Fibroblast of lung (primary cell): ENCODE results near the gene CNKSR3.

ENCODE experiments used
- CTCF ChIP-seq, 2 donors: IDR thresholded peaks in 1 of 2; conservative IDR thresholded peaks in 1 of 2; 1 replicate in 1 of 2; 2 replicates in 1 of 2; pipeline ENCODE4 v1.5.1; 2011 to 2012; ENCODE audit warnings: low read length in 2 of 2, control low read depth in 1 of 2, inconsistent platforms in 1 of 2, low read depth in 1 of 2, mild to moderate bottlenecking in 1 of 2
- EZH2 ChIP-seq: IDR thresholded peaks from 2 replicates; pipeline ENCODE4 v1.5.1; 2012; ENCODE audit warnings: low read length, control low read depth, mild to moderate bottlenecking; ENCODE audit errors: missing control alignments

- TF ChIP-seq CTCF (conservative IDR thresholded peaks at IDR 0.05 in 1 of 2, IDR thresholded peaks at IDR 0.05 in 1 of 2; ENCODE audit: low read depth in 1 of 2, low read length in 2 of 2) (no peak), EZH2 (no peak)
Observed at GRCh38 chr6:154402081-154402780, 108.3 kb downstream of the CNKSR3 start.
